Measurements from ENCODE around the gene CYBB.

DNA sequence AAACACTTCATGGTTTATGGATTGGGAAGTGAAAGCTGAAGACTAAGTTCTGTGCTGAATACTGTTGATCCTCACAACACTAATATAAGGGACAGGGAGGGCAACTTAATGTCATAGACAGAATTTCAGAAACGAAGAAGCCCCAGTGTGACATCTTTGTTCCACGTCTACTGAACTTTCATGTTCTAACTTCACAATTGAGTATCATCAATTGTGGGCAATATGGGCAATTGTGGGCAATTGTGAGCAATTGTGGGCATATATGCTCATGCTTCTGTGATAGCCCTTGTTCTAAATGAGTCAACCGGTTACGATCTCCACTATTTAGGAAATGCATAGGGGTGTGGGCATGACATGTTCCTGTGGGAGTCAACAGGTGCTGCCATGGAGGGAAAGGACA, 33.7 kb downstream of the CYBB start:
- TF ChIP-seq, protein P1, sequence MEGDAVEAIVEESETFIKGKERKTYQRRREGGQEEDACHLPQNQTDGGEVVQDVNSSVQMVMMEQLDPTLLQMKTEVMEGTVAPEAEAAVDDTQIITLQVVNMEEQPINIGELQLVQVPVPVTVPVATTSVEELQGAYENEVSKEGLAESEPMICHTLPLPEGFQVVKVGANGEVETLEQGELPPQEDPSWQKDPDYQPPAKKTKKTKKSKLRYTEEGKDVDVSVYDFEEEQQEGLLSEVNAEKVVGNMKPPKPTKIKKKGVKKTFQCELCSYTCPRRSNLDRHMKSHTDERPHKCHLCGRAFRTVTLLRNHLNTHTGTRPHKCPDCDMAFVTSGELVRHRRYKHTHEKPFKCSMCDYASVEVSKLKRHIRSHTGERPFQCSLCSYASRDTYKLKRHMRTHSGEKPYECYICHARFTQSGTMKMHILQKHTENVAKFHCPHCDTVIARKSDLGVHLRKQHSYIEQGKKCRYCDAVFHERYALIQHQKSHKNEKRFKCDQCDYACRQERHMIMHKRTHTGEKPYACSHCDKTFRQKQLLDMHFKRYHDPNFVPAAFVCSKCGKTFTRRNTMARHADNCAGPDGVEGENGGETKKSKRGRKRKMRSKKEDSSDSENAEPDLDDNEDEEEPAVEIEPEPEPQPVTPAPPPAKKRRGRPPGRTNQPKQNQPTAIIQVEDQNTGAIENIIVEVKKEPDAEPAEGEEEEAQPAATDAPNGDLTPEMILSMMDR (IDR thresholded peaks at IDR 0.05) = no peak
- no peak for TF ChIP-seq ZFX (IDR thresholded peaks at IDR 0.05; ENCODE audit: borderline replicate concordance)
